Kidney glomerular epithelial cell (primary cell): ENCODE results near the gene FAM89B.

Source experiments
- DNase-seq: peaks from one replicate; lab custom pipeline; 2025; lab: John Stamatoyannopoulos, UW

FAM89B gene

GRCh38 chr11:65588199-65589054 is 16.1 kb downstream of the FAM89B start:
- DNase-seq: peak; percentile 27

- DNase-seq: no peak
These were observed 17.3 kb downstream of the FAM89B start for GRCh38 chr11:65589444-65590239.

GRCh38 chr11:65590240-65590738 is 18.0 kb downstream of the FAM89B start:
- no peak for DNase-seq

- DNase-seq: no peak
These were observed 19.9 kb downstream of the FAM89B start for GRCh38 chr11:65591939-65592857.

- no peak for DNase-seq
These were observed 20.6 kb downstream of the FAM89B start for GRCh38 chr11:65592858-65593517.

GRCh38 chr11:65593518-65594414 is 21.4 kb downstream of the FAM89B start:
- no peak for DNase-seq

- no peak for DNase-seq
These were observed 22.8 kb downstream of the FAM89B start for GRCh38 chr11:65595131-65595530.

GRCh38 chr11:65595543-65596281 is 23.4 kb downstream of the FAM89B start, which contains the start of gene KCNK7:
KCNK7 (minus strand) TSS chr11:65595800; CDS start chr11:65595772, 28 bp downstream.
- no peak for DNase-seq

- DNase-seq: no peak
These were observed 24.2 kb downstream of the FAM89B start for GRCh38 chr11:65596520-65596919.

- no peak for DNase-seq
These were observed 25.9 kb downstream of the FAM89B start for GRCh38 chr11:65598258-65598699.

GRCh38 chr11:65599216-65599954 is 27.0 kb downstream of the FAM89B start:
- no peak for DNase-seq

GRCh38 chr11:65599955-65600246 is 27.6 kb downstream of the FAM89B start:
- no peak for DNase-seq

GRCh38 chr11:65604258-65604657 is 31.9 kb downstream of the FAM89B start:
- no peak for DNase-seq

- DNase-seq: peak; percentile 90
These were observed 34.7 kb downstream of the FAM89B start for GRCh38 chr11:65606876-65607613.

- DNase-seq: no peak
These were observed 35.5 kb downstream of the FAM89B start for GRCh38 chr11:65607614-65608426.

- no peak for DNase-seq
These were observed 36.9 kb downstream of the FAM89B start for GRCh38 chr11:65609229-65609628.

GRCh38 chr11:65609665-65610064 is 37.3 kb downstream of the FAM89B start:
- no peak for DNase-seq
